G401 (cell line): ENCODE measurements around the gene FEM1B. TPM values are rescaled to one million over a fixed set of nuclear protein-coding genes. Genes with fewer than 3 reads are reported as not detected.

Experiments
- DNase-seq: peaks from one replicate; pipeline ENCODE4 v3.0.0-alpha.2; 2015; ENCODE audit warnings: low spot score
- in situ Hi-C: cut with HindIII; loops from 2 replicates; pipeline ENCODE4 v1.10.0; 2016; ENCODE audit warnings: low sequenced_read_pairs, mixed read lengths
- total RNA-seq: library from RNA; depleted of rRNA; stranded (reverse); fragments of >200 nt; shearing (Covaris generic); gene quantifications from 2 replicates; pipeline ENCODE4 v1.2.3, GENCODE V29; 2014; rRNA removed

FEM1B gene
- total RNA-seq, 1 experiment from 2014 or later: 51.5 TPM

DNA sequence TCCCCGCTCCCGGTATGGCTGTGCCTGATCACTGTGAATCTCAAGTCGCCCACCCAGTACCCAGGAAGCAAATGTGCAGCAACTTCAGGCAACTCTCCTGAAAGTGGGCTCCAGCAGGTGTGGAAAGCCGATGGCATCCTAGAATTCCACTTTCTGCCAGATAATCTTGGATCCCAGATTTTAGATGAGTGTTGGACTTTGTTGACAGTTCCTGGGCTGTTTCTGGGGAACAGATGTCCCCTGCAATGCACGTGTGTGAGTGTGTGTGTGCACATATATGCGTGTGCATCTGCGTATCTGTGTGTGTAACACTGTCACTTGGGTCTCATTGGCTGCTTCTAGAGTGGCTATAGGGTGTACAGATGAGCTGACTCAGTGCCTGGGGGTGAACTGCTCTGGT is 59.0 kb downstream of the FEM1B start:
- in situ Hi-C loops: no loop called here
- no peak for DNase-seq

DNA sequence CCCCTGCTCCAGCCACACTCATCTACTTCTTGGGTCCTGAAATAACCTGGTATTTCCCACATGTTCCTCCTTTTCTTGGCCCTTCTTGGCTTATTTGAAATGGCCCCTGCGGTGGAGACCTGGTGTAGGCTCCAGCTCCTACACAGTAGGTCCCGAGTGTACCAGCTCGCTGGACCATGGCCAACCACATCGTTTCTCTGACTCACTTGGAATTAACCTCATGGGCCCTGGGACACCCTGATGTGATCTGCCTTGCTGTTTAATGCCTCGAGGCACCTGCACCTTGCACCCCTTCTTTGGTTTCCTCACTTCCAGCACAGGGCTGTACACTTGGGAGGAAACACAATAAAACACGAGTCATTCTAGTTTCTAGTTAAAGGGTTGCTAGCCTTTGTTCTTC is 60.3 kb downstream of the FEM1B start:
- in situ Hi-C loops: no loop called here
- DNase-seq: no peak

DNA sequence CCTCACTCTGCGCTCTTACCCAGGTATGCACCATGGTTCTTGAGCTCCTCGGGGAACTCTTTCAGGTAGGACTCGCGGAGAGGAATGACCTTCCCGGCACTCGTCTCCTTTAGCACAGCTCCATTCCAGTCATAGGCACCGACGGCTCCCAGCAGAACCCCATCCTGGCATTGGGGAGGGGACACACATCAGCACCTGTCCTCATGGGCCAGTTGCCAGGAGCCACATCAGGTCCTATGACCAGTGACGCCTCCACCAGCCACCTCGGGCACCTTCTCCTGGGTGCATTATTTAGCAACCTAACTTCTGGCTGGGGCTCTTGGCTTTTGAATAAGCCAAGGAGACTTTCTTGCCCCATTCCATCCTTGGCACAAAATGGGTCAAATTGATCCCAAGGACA is 61.9 kb downstream of the FEM1B start:
- no peak for DNase-seq
- in situ Hi-C loops: no loop called here

DNA sequence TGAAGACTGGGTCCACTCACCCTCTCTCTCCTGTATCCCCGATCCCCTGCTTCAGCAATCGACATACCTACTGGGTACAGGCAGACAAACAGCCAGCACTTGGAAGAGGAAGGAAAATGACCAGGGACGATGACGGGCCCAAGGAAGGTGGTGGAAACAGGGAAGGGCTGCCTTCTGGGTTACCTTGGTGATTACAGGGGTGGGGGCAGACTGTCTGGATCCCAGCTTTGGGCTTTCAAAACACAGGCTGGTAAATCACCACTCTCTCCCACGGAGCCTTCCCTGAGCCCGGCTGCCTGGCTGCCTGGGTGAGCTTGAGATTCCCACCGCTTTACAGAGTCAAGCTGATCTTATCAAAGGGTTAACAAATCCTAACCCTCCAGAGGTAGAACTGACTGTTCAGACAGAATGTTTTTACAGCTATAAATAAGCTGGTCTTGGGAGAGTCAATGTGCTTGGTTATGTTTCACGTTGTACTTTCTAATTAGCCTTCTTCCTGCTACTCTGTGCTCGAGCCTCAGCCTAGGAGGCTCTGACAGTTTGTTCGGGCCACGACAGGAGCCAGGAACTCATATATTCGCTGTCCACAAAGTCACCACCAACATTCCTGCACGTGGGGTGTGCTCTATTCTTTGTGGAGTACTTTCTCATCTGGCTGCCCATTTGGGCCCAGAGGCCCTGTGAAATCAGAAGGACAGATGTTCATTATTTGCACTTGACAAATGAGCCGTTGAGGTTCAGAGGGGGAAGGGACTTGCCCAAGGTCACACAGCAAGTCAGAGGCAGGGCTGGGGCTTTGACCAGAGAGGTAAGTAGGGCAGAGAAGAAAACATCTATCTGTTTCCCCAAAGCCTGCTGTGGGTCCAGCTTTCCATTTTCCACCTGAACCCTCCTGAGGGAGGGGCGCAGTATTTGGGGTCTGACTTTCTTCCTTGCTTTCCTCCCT is 63.5 kb downstream of the FEM1B start:
- no peak for DNase-seq
- in situ Hi-C loops: no loop called here

DNA sequence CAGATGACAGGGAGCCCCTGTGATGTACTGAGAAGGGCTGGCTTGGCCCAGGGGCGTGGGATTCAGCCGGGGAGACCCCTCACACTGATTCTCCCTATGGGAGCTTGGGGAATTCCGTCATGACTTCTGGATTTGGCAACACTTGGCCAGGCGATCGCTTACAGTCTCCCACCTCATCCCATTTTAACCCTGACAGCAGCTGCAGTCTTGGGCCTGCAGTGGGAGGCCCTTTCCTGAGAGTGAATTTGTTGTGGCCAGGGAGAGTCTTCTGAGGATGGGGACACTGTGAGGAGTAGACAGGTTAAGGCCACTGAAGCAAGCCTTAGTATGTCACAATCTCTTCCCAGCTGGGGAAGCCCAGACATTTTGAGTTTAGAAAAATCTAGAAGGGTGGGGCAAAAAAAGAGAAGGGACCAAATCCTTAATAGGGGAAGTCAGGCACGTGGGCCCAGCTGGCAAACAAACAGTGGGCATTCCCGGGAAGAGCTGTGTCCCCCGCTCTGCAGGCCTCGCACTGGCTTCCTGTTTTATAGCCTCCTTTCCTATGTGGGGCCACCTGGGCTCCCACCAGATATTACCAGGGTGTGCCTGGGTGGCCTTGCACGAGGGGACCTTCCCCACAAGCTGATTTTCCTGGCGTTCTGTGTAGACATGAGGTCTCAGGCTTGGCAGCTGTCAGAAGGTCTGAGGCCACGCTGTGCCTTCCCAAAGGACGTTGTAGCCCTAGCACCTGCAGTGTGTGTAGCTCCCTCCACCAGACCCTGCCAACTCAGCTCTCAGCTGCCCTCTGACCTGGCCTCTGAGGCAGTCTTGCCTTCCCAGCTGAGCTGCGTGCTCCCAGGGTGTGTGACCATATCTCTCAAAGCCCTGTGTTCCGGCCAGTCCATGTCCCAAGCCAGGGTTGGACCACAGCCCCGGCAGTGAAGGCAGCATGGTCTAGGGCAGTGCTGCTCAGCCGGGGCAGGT is 64.5 kb downstream of the FEM1B start:
- in situ Hi-C loops: no loop called here
- no peak for DNase-seq

DNA sequence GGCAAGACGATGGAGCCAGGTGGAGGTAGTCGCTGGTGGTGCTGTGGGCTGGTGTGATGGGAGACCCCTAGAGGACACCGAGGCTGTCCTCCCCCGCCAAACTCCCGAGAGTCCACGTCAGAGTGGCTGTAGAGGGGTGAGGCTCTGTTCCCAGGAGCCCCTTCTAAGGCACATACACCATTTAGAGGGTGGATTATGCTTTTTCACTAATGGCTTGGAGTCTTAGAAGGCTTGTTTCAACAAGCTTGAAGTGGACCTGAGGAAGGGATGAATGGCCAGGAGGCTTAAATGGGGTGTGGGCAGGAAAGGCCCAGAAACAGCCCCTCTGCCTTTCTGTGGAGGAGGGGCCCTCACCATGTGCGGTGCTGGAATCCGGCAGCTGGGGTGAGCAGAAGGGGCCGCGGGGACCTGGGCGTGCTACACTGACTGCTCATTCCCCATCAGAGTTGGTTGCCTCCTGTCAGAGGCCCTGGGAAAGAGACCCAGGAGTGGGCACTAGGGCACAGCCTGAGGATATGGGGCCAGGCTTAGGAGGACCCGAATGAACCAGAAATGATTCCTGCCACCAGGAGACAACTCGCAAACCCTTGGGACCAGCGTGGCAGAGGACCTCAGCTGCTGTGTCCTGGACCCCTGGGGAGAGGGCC is 66.2 kb downstream of the FEM1B start:
- in situ Hi-C loops: no loop called here
- DNase-seq: no peak

DNA sequence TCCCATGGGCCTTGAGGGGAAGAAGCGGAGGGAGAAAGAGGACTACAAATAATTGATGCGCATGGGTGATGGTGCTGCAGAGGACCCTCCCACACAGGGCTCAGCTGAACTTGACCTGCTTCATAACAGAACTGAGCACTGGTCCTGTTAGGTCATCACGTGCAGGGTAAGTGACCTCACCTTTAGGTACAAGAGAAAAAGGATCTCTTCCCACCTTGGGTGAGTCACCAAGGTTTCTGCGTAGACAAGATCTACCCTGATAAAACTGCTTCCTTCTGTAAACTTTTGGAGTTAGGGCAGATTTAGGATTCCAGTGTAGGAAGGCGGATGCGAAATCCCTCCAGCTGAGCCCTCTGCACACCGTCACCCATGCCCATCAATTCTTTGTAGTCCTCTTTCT is 67.1 kb downstream of the FEM1B start:
- in situ Hi-C loops: no loop called here
- no peak for DNase-seq

Other genes starting within 250 kb of the FEM1B start
- 9.8 and 44.8 TPM in 2 replicates for gene PIAS1, start 223.4 kb upstream of the FEM1B start, total RNA-seq
- gene CALML4, start 72.4 kb upstream of the FEM1B start, total RNA-seq: 1.1 and 2.4 TPM in 2 replicates
- 36.4 and 43.4 TPM in 2 replicates for gene CLN6, start 48.0 kb upstream of the FEM1B start, total RNA-seq
- 11.6 TPM in 1 of 2 replicates, not detected in the other for gene ITGA11, start 154.4 kb downstream of the FEM1B start, total RNA-seq